HepG2 (cell line): ENCODE measurements around the gene ADCY5. TPM values are rescaled to one million over a fixed set of nuclear protein-coding genes. Genes with fewer than 3 reads are reported as not detected.

Source experiments
- ATAC-seq: fragments of 200-7000 bp; cut with Tn5 transposase; 3 replicates; pipeline ENCODE4 v1.9.1; 2020; ENCODE audit warnings: mild to moderate bottlenecking, moderate library complexity
- BruUV-seq: library from RNA; stranded (reverse); fragments of 400-500 nt; replicated peaks from 2 replicates; lab custom pipeline; 2021; lab: Mats Ljungman, UMichigan
- CTCF ChIA-PET: fragments of 300-600 bp; formaldehyde crosslinking; extraction: SDS; loops from one replicate; lab custom pipeline; 2021; ENCODE audit warnings: low total read pairs, inconsistent platforms, low intra/inter-chr PET ratio; lab: Yijun Ruan, JAX
- POLR2A ChIA-PET: fragments of 350-600 bp; sonication (Branson Sonifier 250); formaldehyde crosslinking; loops from one replicate; lab custom pipeline; 2020; ENCODE audit warnings: antibody characterized with exemption, inconsistent platforms; lab: Yijun Ruan, JAX
- DNase-seq: peaks from one replicate; pipeline ENCODE4 v3.0.0-alpha.2; 2015; ENCODE audit warnings: low spot score
- FAIRE-seq: peaks from 3 replicates; lab custom pipeline; 2011; peaks lifted over from hg19 to GRCh38; lab: Jason Lieb, UNC
- H2AFZ ChIP-seq: one replicate; pipeline ENCODE4 v1.6.1; 2011; ENCODE audit warnings: low read length, inconsistent platforms
- H3K27ac ChIP-seq: fragments of 300-600 bp; 3 replicates; pipeline ENCODE4 v1.8.0; 2011; ENCODE audit warnings: mixed run types, mild to moderate bottlenecking, mixed read lengths, low read length, inconsistent platforms; ENCODE audit not compliant: insufficient read depth; ENCODE audit errors: extremely low read length
- H3K27me3 ChIP-seq, 2 experiments: fragments of 200-600 bp in 1 of 2; 2 replicates in 1 of 2; 3 replicates in 1 of 2; pipeline versions ENCODE4 v1.6.0 to v1.8.0; 2011; ENCODE audit warnings: low read length in 2 of 2, mild to moderate bottlenecking in 2 of 2, moderate library complexity in 2 of 2, inconsistent platforms in 1 of 2; ENCODE audit not compliant: insufficient read depth in 2 of 2, control insufficient read depth in 1 of 2
- H3K36me3 ChIP-seq, 2 experiments: fragments of 200-600 bp in 1 of 2; replicated peaks in 1 of 2; 2 replicates in 1 of 2; 3 replicates in 1 of 2; pipeline versions ENCODE4 v1.5.1 to v1.8.0; 2011; ENCODE audit warnings: low read length in 2 of 2, inconsistent platforms in 1 of 2; ENCODE audit not compliant: insufficient read depth in 2 of 2, control insufficient read depth in 1 of 2
- H3K4me1 ChIP-seq: 2 replicates; pipeline ENCODE4 v1.5.1; 2012; ENCODE audit warnings: low read length, inconsistent platforms; ENCODE audit not compliant: insufficient read depth
- H3K4me2 ChIP-seq: 2 replicates; pipeline ENCODE4 v1.6.0; 2011; ENCODE audit warnings: low read depth, low read length, inconsistent platforms
- H3K4me3 ChIP-seq, 3 experiments: fragments of 200-600 bp in 1 of 3; sonication (generic), shearing (Covaris generic) in 1 of 3; replicated peaks in 1 of 3; 2 replicates each; pipeline ENCODE4 v1.5.1; 2011 to 2016; ENCODE audit warnings: low read length in 3 of 3, inconsistent platforms in 2 of 3, low read depth in 2 of 3, mild to moderate bottlenecking in 2 of 3, control low read depth in 1 of 3, mixed read lengths in 1 of 3; ENCODE audit not compliant: insufficient read depth in 1 of 3
- H3K79me2 ChIP-seq: one replicate; pipeline ENCODE4 v1.6.1; 2011; ENCODE audit warnings: low read length, inconsistent platforms; ENCODE audit not compliant: insufficient read depth
- H3K9ac ChIP-seq: 2 replicates; pipeline ENCODE4 v1.6.0; 2011; ENCODE audit warnings: mild to moderate bottlenecking, low read depth, low read length, inconsistent platforms; ENCODE audit not compliant: insufficient read depth
- H3K9me3 ChIP-seq: 2 replicates; pipeline ENCODE4 v1.5.1; 2012; ENCODE audit warnings: mild to moderate bottlenecking, low read length
- H4K20me1 ChIP-seq: 2 replicates; pipeline ENCODE4 v1.6.0; 2011; ENCODE audit warnings: inconsistent platforms, mild to moderate bottlenecking, low read length, moderate library complexity; ENCODE audit not compliant: insufficient read depth
- AKNA ChIP-seq: sonication (generic); formaldehyde crosslinking; IDR thresholded peaks from 2 replicates; pipeline ENCODE4 v1.4.0; 2020; ENCODE audit warnings: missing genetic modification reagents, borderline replicate concordance
- CCDC6 ChIP-seq: sonication (generic); formaldehyde crosslinking; IDR thresholded peaks from 2 replicates; pipeline ENCODE4 v1.8.1; 2022; ENCODE audit warnings: mild to moderate bottlenecking, missing genetic modification reagents, moderate library complexity
- JUNB ChIP-seq: sonication (generic); formaldehyde crosslinking; IDR thresholded peaks from 2 replicates; pipeline ENCODE4 v1.8.0; 2022; ENCODE audit warnings: missing genetic modification reagents, mild to moderate bottlenecking, borderline replicate concordance
- KDM4B ChIP-seq: sonication (generic); formaldehyde crosslinking; IDR thresholded peaks from 2 replicates; pipeline ENCODE4 v1.4.0; 2020; ENCODE audit warnings: missing genetic modification reagents
- KLF12 ChIP-seq: sonication (generic); formaldehyde crosslinking; IDR thresholded peaks from 2 replicates; pipeline ENCODE4 v1.4.0; 2020; ENCODE audit warnings: missing genetic modification reagents, borderline replicate concordance
- SMARCE1 ChIP-seq: fragments of 450-650 bp; IDR thresholded peaks from 2 replicates; pipeline ENCODE4 v1.6.1; 2017; ENCODE audit warnings: borderline replicate concordance
- SYNCRIP ChIP-seq: fragments of 200-400 bp; formaldehyde crosslinking; IDR thresholded peaks from 2 replicates; pipeline ENCODE4 v1.6.1; 2018; ENCODE audit warnings: mild to moderate bottlenecking, low read depth, low read length; ENCODE audit not compliant: insufficient read depth
- ZBTB49 ChIP-seq: sonication (generic); formaldehyde crosslinking; IDR thresholded peaks from 2 replicates; pipeline ENCODE4 v1.4.0; 2020; ENCODE audit warnings: missing genetic modification reagents, borderline replicate concordance
- ZKSCAN1 ChIP-seq: fragments of 150-350 bp; IDR thresholded peaks from 2 replicates; pipeline ENCODE4 v1.6.1; 2014; ENCODE audit warnings: low read length
- ZNF354B ChIP-seq: sonication (generic); formaldehyde crosslinking; IDR thresholded peaks from 2 replicates; pipeline ENCODE4 v1.8.0; 2022; ENCODE audit warnings: mild to moderate bottlenecking, missing genetic modification reagents
- ZNF558 ChIP-seq: sonication (generic); formaldehyde crosslinking; IDR thresholded peaks from 2 replicates; pipeline ENCODE4 v1.9.0; 2022; ENCODE audit warnings: mild to moderate bottlenecking, missing genetic modification reagents, borderline replicate concordance
- WGBS: methylation state at CpG from one replicate; pipeline ENCODE4 v1.1.6; 2017; ENCODE audit warnings: low lambda C conversion rate; 5-methylcytosine and 5-hydroxymethylcytosine counted together
- in situ Hi-C: cut with HindIII; loops from 2 replicates; pipeline ENCODE4 v1.10.0; 2017; ENCODE audit warnings: low pct_unique_long_range_greater_than_20kb; ENCODE audit not compliant: extremely low pct_ligation_motif_present
- intact Hi-C: fragments of 100-400 bp; cut with micrococcal nuclease; formaldehyde crosslinking; loops from one replicate; pipeline ENCODE4 v1.10.0; 2022; ENCODE audit not compliant: unreplicated experiment
- polyA plus RNA-seq, 8 experiments: library from polyadenylated mRNA; depleted of rRNA in 3 of 8; stranded (reverse) in 7 of 8; unstranded in 1 of 8; fragments of >200 nt; fragmentation: Illumina TruSeq in 4 of 8; extraction: Trizol in 4 of 8; gene quantifications; 2 replicates each; pipeline versions ENCODE4 v1.2.1 to v1.2.3, GENCODE V29; 2011 to 2016; ENCODE audit warnings: low read depth in 4 of 8, missing spikeins in 1 of 8, mixed read lengths in 1 of 8; ENCODE audit not compliant: insufficient read depth in 1 of 8
- total RNA-seq, 5 experiments: library from RNA; depleted of rRNA; stranded (reverse); fragments of >200 nt; fragmentation: Illumina TruSeq; extraction: Trizol; gene quantifications; 2 replicates each; pipeline ENCODE4 v1.2.3, GENCODE V29; 2016; ENCODE audit warnings: low read depth in 1 of 5
- TF ChIP-seq, protein P1 (sequence below): sonication (generic); formaldehyde crosslinking; conservative IDR thresholded peaks from 2 replicates; pipeline ENCODE4 v1.4.0; 2020; ENCODE audit warnings: mild to moderate bottlenecking, missing genetic modification reagents, moderate library complexity

Gene ADCY5
- total and polyA plus RNA-seq, 2 of the 13 experiments (the other 11 are each of a cell fraction or from before 2014, with no cell fraction given): not detected

DNA sequence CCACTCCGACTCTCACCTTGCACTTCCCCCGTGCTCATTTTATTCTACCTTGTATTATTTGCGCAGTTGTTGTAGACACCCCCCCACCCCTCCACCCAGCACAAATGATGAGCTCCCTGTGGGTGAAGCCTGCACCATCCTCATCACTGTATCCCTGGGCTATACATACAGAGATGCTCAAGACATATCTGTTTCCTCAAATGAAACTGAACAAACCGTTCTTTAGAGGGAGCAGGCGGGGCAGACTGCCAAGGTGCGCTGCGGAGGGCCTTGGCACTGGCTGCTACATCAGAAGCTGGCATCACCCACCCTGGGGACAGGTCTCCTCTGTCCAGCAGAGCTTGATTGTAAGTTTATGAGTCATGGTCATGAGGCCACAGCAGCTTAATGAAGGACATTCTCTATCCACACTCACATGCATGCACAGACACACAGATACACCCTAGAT, 29.0 kb downstream of the ADCY5 start (continued):
- TF ChIP-seq, protein P1, sequence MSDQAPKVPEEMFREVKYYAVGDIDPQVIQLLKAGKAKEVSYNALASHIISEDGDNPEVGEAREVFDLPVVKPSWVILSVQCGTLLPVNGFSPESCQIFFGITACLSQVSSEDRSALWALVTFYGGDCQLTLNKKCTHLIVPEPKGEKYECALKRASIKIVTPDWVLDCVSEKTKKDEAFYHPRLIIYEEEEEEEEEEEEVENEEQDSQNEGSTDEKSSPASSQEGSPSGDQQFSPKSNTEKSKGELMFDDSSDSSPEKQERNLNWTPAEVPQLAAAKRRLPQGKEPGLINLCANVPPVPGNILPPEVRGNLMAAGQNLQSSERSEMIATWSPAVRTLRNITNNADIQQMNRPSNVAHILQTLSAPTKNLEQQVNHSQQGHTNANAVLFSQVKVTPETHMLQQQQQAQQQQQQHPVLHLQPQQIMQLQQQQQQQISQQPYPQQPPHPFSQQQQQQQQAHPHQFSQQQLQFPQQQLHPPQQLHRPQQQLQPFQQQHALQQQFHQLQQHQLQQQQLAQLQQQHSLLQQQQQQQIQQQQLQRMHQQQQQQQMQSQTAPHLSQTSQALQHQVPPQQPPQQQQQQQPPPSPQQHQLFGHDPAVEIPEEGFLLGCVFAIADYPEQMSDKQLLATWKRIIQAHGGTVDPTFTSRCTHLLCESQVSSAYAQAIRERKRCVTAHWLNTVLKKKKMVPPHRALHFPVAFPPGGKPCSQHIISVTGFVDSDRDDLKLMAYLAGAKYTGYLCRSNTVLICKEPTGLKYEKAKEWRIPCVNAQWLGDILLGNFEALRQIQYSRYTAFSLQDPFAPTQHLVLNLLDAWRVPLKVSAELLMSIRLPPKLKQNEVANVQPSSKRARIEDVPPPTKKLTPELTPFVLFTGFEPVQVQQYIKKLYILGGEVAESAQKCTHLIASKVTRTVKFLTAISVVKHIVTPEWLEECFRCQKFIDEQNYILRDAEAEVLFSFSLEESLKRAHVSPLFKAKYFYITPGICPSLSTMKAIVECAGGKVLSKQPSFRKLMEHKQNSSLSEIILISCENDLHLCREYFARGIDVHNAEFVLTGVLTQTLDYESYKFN (CRISPR knock-in tag): no peak
- TF ChIP-seq KDM4B (CRISPR knock-in tag): no peak
- TF ChIP-seq SMARCE1: no peak
- no peak for TF ChIP-seq SYNCRIP
- TF ChIP-seq CCDC6: no peak
- no peak for TF ChIP-seq ZNF354B (CRISPR knock-in tag)
- no peak for TF ChIP-seq JUNB (CRISPR knock-in tag)

- H3K27ac ChIP-seq: no peak overlapping the region
- no peak for TF ChIP-seq ZKSCAN1
- TF ChIP-seq KLF12 (CRISPR knock-in tag): no peak
- TF ChIP-seq ZBTB49 (CRISPR knock-in tag): no peak
- no peak for TF ChIP-seq ZNF558 (CRISPR knock-in tag)
- no peak for TF ChIP-seq AKNA (CRISPR knock-in tag)
Measured at GRCh38 chr3:123419181-123419849, 29.6 kb downstream of the ADCY5 start.

More at GRCh38 chr3:123419181-123419849, 29.6 kb downstream of the ADCY5 start:
- ChIA-PET CTCF (no interaction called here), POLR2A (no interaction called here)
- Histone ChIP-seq H3K4me1 (no peaks in the 10 kb centered on the region), H3K36me3 (no peaks in the 10 kb centered on the region), H3K27me3 (peaks cover 5 to 34% of the 10 kb centered on the region in 2 experiments; a peak in 3 of 5 replicates), H2AFZ (no peak overlapping the region), H3K9me3 (no peaks in the 10 kb centered on the region), H3K79me2 (no peaks in the 10 kb centered on the region), H3K4me2 (no peak overlapping the region), H3K9ac (no peak overlapping the region), H3K4me3 (no peak overlapping the region), H4K20me1 (no peaks in the 10 kb centered on the region)
- in situ Hi-C loops: no loop called here
- no TSS peak for BruUV-seq
- WGBS: 47% methylated on average over 20 of the region's 20 CpGs
- DNase-seq: no peak
- ATAC-seq: no peak
- FAIRE-seq: no peak
- intact Hi-C loops: no loop called here
